ENCODE results near the gene RNF208.

RNF208 gene

DNA sequence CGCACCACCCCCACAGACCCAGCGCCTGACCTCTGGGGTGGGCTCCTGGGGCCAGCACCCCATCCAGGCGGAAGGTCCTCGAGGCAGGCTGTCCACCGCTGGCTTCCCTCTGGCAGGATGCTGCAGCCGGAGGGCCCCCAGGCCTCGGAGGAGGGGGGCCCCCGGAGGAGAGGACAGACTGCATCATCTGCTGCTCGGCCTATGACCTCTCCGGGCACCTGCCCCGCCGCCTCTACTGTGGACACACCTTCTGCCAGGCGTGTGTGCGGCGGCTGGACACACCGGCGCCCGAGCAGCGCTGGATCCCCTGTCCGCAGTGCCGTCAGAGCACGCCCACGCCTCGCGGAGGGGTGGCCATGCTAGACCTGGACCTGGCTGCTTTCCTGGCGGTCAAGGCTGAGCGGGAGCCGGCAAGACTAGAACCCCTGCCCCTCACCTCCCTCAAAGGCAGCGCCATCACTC lies 6.5 kb upstream of the RNF208 start (continued):
- TF ChIP-seq, protein P1, sequence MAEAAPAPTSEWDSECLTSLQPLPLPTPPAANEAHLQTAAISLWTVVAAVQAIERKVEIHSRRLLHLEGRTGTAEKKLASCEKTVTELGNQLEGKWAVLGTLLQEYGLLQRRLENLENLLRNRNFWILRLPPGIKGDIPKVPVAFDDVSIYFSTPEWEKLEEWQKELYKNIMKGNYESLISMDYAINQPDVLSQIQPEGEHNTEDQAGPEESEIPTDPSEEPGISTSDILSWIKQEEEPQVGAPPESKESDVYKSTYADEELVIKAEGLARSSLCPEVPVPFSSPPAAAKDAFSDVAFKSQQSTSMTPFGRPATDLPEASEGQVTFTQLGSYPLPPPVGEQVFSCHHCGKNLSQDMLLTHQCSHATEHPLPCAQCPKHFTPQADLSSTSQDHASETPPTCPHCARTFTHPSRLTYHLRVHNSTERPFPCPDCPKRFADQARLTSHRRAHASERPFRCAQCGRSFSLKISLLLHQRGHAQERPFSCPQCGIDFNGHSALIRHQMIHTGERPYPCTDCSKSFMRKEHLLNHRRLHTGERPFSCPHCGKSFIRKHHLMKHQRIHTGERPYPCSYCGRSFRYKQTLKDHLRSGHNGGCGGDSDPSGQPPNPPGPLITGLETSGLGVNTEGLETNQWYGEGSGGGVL (tag by site-specific recombination; IDR thresholded peaks at IDR 0.05) = no peak
- TF ChIP-seq HOXD13 (CRISPR knock-in tag; IDR thresholded peaks at IDR 0.05; ENCODE audit: borderline replicate concordance) (no peak), SP7 (tag by site-specific recombination; IDR thresholded peaks at IDR 0.05) (no peak), YY2 (tag by site-specific recombination; IDR thresholded peaks at IDR 0.05) (no peak), ZNF16 (tag by site-specific recombination; IDR thresholded peaks at IDR 0.05; ENCODE audit: low read depth) (no peak), FEZF1 (tag by site-specific recombination; IDR thresholded peaks at IDR 0.05) (no peak), ZNF24 (tag by site-specific recombination; IDR thresholded peaks at IDR 0.05) (no peak), ZNF433 (tag by site-specific recombination; IDR thresholded peaks at IDR 0.05; ENCODE audit: low read depth) (no peak), BCL11B (tag by site-specific recombination; IDR thresholded peaks at IDR 0.05; ENCODE audit: low read depth) (0 out of 2 replicates have a peak, but pooled peaks have one; percentile 25), GLIS2 (tag by site-specific recombination; IDR thresholded peaks at IDR 0.05) (peak; percentile 53; the same call in 1 of the 2 replicates)
- TF ChIP-seq, protein P2, sequence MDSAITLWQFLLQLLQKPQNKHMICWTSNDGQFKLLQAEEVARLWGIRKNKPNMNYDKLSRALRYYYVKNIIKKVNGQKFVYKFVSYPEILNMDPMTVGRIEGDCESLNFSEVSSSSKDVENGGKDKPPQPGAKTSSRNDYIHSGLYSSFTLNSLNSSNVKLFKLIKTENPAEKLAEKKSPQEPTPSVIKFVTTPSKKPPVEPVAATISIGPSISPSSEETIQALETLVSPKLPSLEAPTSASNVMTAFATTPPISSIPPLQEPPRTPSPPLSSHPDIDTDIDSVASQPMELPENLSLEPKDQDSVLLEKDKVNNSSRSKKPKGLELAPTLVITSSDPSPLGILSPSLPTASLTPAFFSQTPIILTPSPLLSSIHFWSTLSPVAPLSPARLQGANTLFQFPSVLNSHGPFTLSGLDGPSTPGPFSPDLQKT (IDR thresholded peaks at IDR 0.05; ENCODE audit: borderline replicate concordance, low read depth, low read length) = no peak
- TF ChIP-seq, protein P3, sequence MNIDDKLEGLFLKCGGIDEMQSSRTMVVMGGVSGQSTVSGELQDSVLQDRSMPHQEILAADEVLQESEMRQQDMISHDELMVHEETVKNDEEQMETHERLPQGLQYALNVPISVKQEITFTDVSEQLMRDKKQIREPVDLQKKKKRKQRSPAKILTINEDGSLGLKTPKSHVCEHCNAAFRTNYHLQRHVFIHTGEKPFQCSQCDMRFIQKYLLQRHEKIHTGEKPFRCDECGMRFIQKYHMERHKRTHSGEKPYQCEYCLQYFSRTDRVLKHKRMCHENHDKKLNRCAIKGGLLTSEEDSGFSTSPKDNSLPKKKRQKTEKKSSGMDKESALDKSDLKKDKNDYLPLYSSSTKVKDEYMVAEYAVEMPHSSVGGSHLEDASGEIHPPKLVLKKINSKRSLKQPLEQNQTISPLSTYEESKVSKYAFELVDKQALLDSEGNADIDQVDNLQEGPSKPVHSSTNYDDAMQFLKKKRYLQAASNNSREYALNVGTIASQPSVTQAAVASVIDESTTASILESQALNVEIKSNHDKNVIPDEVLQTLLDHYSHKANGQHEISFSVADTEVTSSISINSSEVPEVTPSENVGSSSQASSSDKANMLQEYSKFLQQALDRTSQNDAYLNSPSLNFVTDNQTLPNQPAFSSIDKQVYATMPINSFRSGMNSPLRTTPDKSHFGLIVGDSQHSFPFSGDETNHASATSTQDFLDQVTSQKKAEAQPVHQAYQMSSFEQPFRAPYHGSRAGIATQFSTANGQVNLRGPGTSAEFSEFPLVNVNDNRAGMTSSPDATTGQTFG (tag by site-specific recombination; IDR thresholded peaks at IDR 0.05; ENCODE audit: borderline replicate concordance) = no peak
- TF ChIP-seq, protein P4, sequence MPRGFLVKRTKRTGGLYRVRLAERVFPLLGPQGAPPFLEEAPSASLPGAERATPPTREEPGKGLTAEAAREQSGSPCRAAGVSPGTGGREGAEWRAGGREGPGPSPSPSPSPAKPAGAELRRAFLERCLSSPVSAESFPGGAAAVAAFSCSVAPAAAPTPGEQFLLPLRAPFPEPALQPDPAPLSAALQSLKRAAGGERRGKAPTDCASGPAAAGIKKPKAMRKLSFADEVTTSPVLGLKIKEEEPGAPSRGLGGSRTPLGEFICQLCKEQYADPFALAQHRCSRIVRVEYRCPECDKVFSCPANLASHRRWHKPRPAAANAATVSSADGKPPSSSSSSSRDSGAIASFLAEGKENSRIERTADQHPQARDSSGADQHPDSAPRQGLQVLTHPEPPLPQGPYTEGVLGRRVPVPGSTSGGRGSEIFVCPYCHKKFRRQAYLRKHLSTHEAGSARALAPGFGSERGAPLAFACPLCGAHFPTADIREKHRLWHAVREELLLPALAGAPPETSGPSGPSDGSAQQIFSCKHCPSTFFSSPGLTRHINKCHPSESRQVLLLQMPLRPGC (tag by site-specific recombination; IDR thresholded peaks at IDR 0.05) = no peak

DNA sequence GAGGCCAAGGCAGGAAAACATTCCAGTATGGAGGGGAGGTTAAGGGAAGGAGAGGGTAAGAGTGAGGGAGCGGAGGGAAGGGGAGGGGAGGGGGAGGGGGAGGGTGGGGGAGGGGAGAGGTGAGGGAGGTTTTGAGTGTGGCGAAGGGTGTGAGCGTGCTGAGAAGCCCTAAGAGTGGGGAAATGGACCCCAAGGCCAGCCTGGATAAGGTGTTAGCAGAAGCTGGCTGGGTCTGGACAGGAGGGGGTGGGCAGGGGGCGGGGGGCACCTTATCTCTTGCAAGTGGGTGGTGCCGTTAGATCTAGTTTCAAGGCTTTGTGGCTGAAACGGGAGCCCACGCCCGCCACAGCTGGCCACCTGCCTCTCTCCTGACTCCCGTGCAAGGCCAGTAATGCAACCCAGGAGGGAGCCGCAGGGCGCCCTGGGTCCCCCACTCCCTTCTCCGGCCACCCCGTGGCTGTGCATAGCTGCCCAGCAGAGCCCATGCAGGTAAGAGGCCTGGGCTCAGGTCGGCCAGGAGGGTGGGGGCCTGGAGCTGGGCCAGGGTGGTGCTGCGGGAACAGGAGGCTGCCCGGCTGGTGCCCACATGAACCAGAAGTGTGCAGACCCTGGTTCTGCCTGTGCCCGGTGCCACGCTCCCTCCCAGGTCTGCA lies 5.9 kb upstream of the RNF208 start:
- ChIA-PET POLR2A (interaction anchor here (0.6 to 17.2 kb wide), 9 partner anchors 13 to 182 kb away, joined by 3 to 304 read pairs (median 5); partner anchors contain the start of genes ANAPC2, NDOR1, NPDC1 and SAPCD2), CTCF (interaction anchor here (0.6 to 6.7 kb wide), 25 partner anchors 9 to 440 kb away, joined by 3 to 69 read pairs (median 6); partner anchors contain the start of genes ABCA2, ANAPC2, LRRC26 and MAN1B1)
- no peaks in the 10 kb centered on the region for H3K36me3 ChIP-seq (ENCODE audit: control insufficient read depth in 2 of 2, insufficient read depth in 1 of 2, low read length in 2 of 2)
- no peak overlapping the region for H3K4me3 ChIP-seq (ENCODE audit: low read depth, low read length)
- H3K27ac ChIP-seq (ENCODE audit: extremely low read depth, low read depth, low read length) = no peak overlapping the region
- H3K9me3 ChIP-seq (ENCODE audit: control insufficient read depth, insufficient read depth, low read depth, low read length) = no peaks in the 10 kb centered on the region
- peaks cover under 1% of the 10 kb centered on the region for H3K4me1 ChIP-seq (ENCODE audit: control insufficient read depth, insufficient read depth, low read length)
- no peak for TF ChIP-seq ZNF341 (tag by site-specific recombination; IDR thresholded peaks at IDR 0.05; ENCODE audit: low read depth)
- TF ChIP-seq ZNF785 (tag by site-specific recombination; IDR thresholded peaks at IDR 0.05) = no peak
- no peak for TF ChIP-seq ZBTB8A (tag by site-specific recombination; IDR thresholded peaks at IDR 0.05)
- TF ChIP-seq WT1 (tag by site-specific recombination; IDR thresholded peaks at IDR 0.05) = 0 out of 2 replicates have a peak, but pooled peaks have one; percentile 1
- no peak for TF ChIP-seq ZNF169 (tag by site-specific recombination; IDR thresholded peaks at IDR 0.05)
- no peak for TF ChIP-seq ZNF202 (tag by site-specific recombination; IDR thresholded peaks at IDR 0.05; ENCODE audit: borderline replicate concordance)
- TF ChIP-seq, protein P5, sequence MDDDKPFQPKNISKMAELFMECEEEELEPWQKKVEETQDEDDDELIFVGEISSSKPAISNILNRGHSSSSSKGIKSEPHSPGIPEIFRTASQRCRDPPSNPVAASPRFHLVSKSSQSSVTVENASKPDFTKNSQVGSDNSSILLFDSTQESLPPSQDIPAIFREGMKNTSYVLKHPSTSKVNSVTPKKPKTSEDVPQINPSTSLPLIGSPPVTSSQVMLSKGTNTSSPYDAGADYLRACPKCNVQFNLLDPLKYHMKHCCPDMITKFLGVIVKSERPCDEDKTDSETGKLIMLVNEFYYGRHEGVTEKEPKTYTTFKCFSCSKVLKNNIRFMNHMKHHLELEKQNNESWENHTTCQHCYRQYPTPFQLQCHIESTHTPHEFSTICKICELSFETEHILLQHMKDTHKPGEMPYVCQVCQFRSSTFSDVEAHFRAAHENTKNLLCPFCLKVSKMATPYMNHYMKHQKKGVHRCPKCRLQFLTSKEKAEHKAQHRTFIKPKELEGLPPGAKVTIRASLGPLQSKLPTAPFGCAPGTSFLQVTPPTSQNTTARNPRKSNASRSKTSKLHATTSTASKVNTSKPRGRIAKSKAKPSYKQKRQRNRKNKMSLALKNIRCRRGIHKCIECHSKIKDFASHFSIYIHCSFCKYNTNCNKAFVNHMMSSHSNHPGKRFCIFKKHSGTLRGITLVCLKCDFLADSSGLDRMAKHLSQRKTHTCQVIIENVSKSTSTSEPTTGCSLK (tag by site-specific recombination; IDR thresholded peaks at IDR 0.05) = no peak
- no peak for TF ChIP-seq GFI1B (tag by site-specific recombination; IDR thresholded peaks at IDR 0.05)
- no peak for TF ChIP-seq SCRT1 (tag by site-specific recombination; IDR thresholded peaks at IDR 0.05; ENCODE audit: borderline replicate concordance)
- TF ChIP-seq, protein P3 (tag by site-specific recombination; IDR thresholded peaks at IDR 0.05; ENCODE audit: borderline replicate concordance) = no peak
- TF ChIP-seq RBAK (tag by site-specific recombination; IDR thresholded peaks at IDR 0.05) = no peak
- no peak for TF ChIP-seq ZNF701 (tag by site-specific recombination; IDR thresholded peaks at IDR 0.05)

Data from HEK293 (cell line).